Frontal cortex (tissue), 4 donors: Measurements from ENCODE around the gene NOL4L. TPM values are rescaled to one million over a fixed set of nuclear protein-coding genes. Genes with fewer than 3 reads are reported as not detected.

Experiments used
- DNase-seq, 2 donors: peaks; one replicate each; pipeline ENCODE4 v3.0.0; 2012; ENCODE audit warnings: low spot score in 2 of 2
- FAIRE-seq: peaks from 2 replicates; lab custom pipeline; 2012; peaks lifted over from hg19 to GRCh38; lab: Jason Lieb, UNC
- total RNA-seq: library from RNA; depleted of rRNA; stranded (reverse); fragments of >200 nt; gene quantifications from one replicate; pipeline ENCODE4 v1.2.3, GENCODE V29; 2014
- donor health status: control.
- donor health status: control.
- donor health status: control.

The NOL4L gene
- total RNA-seq, 1 donor from 2014 or later: 13.0 TPM

GRCh38 chr20:32481311-32482142 is 103.6 kb downstream of the NOL4L start:
- DNase-seq (peak; percentile 23 to 28), FAIRE-seq (no peak)

GRCh38 chr20:32480371-32481241 is 104.5 kb downstream of the NOL4L start:
- DNase-seq: no peak
- FAIRE-seq: no peak

GRCh38 chr20:32479697-32480171 is 105.4 kb downstream of the NOL4L start:
- FAIRE-seq (no peak), DNase-seq (peak in 1 of 2 donors; percentile 4)

GRCh38 chr20:32479012-32479411 is 106.1 kb downstream of the NOL4L start:
- FAIRE-seq (no peak), DNase-seq (peak in 1 of 2 donors; percentile 3)

- FAIRE-seq (no peak), DNase-seq (no peak)
Measured at GRCh38 chr20:32478576-32478975, 106.6 kb downstream of the NOL4L start.

DNA sequence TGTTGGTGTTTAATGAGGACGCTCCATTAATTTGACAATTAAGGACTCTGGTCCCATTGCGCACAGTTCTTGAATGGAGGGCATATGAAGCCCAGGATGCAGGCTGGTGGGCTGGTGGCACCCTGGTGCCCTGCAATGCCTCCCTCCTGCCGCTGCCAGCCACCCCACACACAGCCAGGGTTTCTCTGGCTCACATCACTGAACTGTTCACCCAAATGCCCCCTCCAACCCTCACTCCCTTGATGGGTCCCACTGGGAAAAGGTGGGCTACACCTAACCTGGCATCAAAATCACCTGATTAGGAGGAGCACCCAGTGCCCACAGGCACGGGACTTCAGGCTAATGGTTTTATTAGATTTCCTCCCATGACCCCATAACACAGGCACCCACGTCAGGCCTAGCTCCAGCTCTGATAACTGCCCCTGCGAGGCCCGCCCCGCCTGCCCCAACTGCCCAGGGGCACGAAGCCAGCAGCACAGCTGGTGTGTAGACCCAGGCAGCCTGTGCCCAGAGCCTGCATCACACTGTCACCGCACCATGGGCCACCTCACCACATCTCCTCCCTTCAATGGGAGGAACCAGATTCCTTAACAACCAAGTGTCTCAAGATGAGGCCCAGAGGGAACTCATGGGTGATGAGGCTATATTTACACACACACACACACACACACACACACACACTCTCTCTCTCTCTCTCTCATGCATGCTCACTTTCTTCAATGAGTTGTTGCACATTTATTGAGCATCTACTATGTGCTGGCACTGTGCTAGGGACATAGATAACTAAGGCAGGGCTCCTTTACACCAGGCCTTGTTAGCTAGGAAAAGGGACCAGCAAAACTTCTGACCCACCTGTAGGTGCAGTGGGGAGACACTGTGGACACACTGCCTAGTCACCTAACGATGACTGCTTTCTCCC is 107.3 kb downstream of the NOL4L start:
- peak; percentile 18 to 20 for DNase-seq
- no peak for FAIRE-seq

DNA sequence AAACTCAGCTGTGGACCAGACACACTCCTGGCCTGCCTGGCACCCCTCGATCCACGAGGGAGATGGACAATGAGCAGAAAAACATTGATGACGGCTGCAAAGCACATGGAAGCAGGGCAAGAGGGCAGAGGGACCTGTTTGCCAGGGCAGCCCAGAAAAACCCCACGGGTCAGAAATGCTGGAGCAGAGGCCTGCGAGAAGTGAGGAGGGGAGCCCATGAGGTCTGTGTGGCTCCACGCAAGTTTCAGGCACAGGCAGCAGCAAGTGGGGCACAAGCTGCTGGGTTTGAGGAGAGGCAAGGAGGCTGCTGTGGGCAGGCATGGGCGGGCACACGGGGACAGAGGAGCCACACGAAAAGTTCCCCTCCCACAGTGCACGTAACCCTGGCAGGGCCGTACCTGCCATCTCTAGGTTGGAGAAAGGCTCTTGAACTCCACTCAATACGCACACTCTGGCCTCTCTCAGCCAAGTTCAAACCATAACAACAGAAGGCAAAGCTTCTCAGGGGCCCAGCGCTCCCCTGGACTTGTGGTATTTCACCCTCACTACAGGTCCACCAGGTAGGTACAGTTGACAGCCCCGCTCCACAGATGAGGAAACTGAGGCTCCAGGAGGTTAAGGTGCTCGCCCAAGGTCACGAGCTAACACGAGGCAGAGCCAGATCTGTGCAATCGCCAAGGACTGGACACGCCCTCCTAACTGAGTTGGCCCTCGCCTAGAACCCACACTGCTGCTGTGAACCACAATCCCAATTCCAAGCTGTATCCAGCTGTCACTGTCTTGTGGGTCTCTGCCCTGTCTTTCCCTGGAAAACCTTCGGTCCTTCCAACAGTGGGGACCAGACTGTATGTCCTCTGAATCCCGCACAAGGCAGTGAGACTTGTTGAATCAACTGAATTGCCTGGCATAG is 108.2 kb downstream of the NOL4L start:
- FAIRE-seq (no peak), DNase-seq (peak in 1 of 2 donors; percentile 18)

- DNase-seq (peak; percentile 78 to 83), FAIRE-seq (no peak)
Measured at GRCh38 chr20:32474967-32475811, 109.9 kb downstream of the NOL4L start.

GRCh38 chr20:32474717-32474966 is 110.5 kb downstream of the NOL4L start:
- FAIRE-seq: no peak
- peak in 1 of 2 donors; percentile 28 for DNase-seq

GRCh38 chr20:32474009-32474716 is 111.0 kb downstream of the NOL4L start:
- no peak for FAIRE-seq
- peak; percentile 16 to 34 for DNase-seq

DNA sequence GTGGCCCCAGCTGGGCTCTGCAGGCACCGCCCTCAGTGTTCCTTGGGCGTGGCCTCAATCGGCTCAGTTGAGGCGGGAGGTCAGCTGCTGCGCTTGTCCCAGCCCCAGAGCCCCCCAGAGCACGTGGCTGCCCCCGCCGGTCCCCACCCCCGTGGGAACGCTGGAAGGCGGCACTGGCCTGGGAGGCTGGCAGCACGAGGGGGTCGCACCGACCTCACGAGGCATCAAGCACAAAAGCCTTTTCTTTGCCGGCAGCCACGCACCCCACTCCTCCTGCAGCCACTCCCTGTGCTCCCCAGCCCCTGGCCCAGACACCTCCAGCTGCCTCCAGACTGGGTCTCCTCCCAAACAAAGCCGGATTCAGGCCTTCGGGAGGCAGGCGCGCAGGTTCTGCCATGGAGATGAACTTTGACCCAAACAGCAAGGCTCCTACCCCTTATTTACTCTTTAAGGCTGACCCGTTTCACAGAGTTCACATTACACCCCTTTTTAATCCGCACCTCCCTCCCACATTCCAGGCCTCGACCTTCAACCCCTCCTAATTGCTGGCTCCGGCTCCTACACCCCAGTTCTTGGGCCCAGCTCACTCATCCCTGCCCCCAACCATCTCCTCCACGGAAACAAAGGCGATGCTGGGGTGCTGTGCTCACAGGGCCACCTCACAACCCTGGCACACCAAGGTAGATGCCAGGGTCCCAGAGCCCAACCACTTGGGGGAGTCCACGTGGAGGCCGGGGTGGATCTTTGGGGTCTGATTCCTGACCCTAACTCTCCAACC is 111.7 kb downstream of the NOL4L start:
- DNase-seq (peak; percentile 25 to 39), FAIRE-seq (no peak)

- FAIRE-seq (no peak), DNase-seq (peak in 1 of 2 donors; percentile 10)
Measured at GRCh38 chr20:32472581-32473207, 112.4 kb downstream of the NOL4L start.

DNA sequence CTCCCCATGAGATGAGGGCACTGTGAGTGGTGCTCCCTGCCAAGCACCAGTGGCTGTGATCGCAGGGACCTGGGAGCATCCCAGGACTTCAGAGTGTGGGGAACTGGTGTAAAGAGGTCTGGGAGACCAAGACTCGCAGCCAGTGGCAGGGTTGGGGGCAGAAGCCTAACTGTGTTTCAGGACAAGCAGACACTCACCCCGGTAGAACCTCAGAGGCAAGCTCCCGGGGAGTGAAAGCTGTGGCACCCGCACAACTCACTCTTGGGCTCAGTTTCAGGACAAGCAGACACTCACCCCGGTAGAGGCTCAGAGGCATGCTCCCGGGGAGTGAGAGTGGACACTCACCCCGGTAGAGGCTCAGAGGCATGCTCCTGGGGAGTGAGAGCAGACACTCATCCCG is 114.2 kb downstream of the NOL4L start:
- no peak for DNase-seq
- FAIRE-seq: no peak

DNA sequence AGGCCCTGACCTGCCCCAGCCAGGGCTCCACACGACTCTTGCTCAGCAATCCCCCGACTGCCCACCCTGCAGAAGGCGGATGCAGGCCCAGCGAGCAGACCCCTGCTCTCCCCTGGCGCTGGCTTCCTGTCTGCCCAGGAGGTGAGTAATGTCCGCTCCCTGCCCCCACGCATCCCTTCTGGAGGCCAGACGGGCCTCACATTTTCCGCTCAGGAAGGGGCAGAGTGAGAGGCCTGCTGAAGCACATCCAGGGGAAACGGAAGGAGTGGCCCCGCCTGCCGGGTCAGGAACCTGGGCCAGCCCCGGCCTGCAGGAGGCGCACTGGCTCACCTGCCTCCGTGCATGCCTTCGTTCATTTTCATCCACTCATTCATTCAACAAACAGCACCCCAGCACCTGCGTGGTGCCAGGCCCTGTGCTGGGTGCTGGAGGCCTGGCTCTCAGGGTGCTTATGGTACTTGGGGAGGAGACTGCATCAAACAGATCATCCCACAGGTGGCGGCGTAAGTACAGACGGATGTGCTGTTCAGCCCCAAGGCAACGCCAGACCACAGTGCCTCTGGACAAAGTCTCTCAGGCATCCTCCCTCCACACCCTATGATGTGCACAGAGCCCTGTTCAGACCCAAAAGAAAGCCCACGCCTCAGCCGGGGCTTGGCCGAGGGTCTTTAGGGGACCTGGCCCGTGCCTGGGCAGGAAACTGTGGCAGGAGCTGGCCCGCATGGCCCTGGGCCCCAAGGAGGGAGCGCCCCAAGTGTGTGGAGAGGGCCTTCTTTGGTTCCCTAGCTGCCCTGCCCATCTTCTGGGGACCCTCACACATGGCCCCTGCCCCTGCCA is 114.9 kb downstream of the NOL4L start:
- FAIRE-seq (no peak), DNase-seq (no peak)

- no peak for FAIRE-seq
- DNase-seq: no peak
Measured at GRCh38 chr20:32468860-32469259, 116.3 kb downstream of the NOL4L start.
